GM21423 (cell line): Measurements from ENCODE around the gene FANCC.

Experiments used
- ATAC-seq: cut with Tn5 transposase; IDR thresholded peaks from one replicate; pipeline ENCODE4 v1.9.1; 2021; ENCODE audit warnings: mild to moderate bottlenecking, moderate library complexity; ENCODE audit not compliant: unreplicated experiment

Gene FANCC

DNA sequence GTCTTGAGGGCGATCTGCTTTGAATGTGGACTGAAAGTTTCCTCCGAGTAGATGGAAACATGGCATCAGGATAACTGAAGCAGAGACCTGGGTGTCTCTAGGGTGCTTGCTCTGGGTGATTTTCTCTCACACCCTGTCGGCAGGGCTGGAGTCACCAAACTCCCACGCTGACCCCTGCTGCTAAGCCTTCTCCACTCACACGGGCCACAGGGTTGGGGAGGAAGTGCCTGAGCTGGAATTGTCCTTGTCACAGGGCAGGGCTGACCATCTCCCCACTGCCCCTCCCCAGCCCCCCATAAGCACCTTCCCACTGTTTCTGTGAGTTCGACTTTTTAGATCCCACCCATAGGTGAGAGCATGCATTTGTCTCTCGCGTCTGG lies 212.9 kb downstream of the FANCC start:
- ATAC-seq: no peak

DNA sequence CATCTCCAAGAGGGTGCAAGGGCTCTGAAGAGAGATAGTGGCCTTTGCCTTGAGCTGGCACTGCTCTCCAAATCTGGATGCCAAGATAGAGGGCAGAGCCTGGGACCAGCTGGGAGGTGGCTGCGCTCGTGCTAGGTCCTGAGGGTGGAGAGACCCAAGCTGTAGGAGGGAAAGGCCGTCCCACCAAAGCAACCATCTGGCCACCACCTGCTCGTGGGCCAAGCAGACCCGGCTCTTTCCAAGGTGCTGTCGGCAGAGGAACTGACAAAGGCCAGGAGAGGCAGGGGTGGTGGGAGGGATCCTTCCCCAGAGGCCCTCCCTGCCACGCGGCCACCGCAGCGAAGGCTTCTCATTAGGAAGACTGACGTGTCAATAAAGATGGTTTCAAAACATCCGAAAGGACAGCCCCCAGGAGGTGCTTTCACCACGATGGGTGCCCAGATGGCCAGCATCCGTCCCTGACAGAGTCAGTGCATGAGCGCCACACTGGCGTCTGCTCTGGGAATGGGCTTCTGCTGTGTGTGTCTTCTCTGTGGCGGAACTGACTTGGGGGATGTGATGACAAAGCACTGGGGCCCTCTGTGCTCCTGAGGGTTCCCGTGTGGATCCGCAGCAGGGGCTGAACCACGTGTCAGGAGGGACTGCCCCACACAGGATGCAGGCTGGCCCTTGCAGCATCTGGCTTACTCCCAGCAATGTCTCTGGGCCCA lies 213.5 kb downstream of the FANCC start:
- ATAC-seq: no peak

DNA sequence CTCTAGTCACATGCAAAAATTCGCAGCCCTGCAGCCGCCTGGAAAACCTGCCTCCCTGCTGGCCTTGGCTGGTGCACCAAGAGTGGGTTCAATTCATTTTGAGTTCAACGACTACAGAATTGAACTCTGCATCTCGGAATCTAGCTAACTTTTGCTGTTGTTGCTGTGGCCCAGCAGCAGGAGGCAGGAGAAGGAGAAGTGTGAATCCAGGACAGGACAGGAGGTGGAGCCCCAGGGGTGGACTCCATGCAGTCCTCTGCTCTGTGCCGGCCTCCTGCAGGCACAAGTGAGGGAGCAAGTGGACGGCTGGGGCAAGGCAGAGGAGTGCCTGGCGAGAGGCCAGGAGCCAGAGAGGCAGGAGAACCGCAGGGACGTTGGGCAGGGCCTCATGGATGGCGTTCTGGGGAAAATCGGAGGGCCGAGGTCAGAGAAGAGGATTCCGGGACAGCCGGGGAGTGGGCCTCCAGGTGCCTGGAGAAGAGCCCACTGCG lies 214.2 kb downstream of the FANCC start:
- no peak for ATAC-seq

DNA sequence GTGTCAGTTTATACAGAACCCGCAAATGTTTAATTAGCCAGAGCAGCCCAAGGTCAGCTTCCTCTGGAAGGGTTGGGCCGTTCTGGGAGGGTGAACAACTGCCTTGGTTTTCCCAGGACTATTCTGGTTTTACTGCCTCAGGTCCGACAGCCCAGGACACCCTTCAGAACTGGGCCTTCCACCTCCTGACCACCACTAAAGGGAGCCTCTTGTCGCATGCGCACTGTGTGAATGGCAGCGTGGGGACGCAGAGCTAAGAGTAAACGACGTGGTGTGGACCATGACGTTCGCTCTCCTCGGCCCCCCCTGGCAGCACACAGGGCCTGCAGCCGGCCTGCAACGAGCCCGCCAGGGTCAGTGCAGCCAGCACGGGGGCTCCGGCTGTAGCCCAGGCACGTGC lies 214.9 kb downstream of the FANCC start:
- no peak for ATAC-seq

DNA sequence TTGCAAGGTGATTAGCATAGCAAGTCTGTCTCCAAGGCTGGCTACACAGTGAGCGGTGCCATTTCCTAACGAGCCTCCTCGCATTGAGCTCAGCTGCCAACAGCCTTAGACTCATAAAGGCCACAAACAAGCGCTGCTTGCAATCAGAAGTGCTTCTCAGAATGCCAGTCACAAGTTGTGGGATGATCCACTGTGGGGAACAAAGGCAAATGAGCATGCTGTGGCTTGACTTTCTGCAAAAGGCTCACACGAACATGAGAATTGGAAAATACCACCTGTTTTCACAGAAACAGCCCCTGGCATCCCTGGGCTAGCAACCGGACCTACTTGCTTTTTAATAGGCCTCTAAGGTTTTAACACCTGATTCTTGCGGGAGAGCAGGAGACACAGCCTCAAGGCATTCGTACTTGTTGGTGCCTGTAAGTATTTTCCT lies 215.5 kb downstream of the FANCC start:
- no peak for ATAC-seq

DNA sequence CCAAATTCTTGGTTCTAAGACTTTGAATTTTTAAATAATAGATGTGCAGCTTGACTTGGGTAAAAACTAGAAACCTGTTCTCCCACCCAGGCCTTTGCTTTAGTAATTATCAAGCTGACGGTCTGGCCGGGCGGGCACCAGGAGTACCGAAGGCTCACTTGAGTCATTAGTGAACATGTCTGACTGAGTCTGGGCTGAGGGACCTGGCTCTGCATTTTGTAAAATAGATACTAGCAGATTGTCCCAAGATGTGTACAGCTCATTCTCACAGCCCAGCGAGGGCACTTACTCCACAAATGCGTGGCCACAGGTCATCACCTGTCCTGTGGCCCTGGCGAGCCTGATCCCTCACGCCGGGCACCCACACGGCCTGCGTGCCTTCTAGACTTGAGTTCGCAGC lies 216.2 kb downstream of the FANCC start:
- no peak for ATAC-seq

DNA sequence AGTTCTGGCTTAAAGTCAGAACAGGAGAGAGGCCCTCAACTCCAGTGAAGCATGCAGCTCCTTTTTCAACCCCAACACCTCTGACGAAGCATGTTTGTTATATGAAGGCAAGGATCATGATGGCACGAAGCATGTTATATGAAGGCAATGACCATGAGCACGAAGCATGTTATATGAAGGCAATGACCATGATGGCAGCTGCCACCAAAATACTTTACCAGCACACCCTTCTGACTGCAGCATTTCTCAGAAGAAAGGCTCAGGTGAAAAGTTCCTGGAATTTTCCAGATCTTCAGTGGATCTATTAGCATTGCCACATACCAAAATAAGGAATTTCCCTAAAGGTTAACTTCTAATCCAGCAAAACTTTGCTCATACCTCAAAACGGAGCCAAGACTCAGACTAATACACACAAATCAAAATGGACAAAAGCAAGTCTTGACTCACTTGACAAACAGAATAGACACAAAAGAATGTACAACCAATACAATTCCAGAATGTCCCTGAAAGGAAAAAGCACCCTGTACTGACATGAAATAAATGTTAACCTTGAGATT lies 217.4 kb downstream of the FANCC start:
- no peak for ATAC-seq

DNA sequence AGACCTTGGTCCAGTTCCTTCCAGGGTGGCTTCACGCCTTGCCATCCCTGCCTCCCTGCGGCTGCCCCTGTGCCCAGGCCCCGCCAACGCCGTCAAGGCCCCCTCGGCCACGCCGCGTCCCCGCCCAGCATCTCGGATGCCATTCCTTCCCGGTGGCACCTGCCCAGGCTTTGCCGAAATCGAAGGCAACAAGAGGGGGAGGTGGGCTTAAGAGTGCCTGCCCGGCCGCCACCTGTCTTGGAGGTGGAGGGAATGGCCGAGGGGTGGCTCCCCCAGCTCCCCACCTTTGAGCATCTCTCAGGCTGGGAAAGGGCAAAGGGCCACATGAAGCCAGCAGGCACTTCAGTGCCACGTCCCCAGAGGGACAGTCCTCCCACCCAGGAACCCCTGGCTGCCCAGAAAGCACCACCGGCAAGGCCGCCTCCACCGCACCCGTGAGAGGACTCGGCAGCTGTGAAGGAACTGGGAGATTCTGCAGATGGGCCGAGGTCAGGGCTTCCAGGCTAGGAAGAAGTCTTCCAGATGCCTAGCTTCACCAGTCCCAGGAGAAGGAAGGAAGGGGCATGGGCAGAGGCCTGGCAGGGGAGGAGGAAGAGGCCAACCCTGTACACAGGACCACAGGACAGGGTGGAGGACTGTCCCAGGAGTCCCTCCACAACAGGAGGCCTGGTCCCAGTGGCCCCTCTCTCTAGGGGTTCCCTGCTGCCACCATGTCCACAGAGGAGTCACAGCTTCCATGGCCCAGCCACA lies 218.0 kb downstream of the FANCC start:
- ATAC-seq: no peak

DNA sequence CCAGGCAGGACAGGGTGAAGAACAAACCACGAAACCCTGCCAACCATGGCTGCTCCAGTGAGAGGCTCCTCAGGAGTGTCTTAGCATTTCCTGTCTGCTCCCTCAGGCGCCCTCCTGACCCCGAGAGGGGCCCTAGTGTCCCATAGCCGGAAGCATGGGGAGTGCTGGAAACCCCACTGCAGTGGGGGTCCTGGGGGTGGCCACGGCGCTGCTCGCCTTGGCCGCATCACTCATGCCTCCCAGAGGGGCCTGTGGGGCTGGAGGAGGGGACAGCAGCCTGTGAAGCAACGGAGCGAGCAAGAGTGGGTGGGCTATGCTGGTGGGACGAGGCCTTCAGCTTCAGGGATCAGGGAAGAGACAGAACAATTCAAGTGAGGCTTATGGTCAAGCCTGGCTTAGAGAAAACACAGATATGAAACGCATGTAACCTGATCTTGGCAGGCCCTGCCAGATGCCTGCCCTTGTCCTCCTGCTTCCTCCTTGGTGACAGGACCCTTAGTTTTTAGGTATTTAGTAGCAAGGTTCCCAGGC lies 219.1 kb downstream of the FANCC start:
- no peak for ATAC-seq

DNA sequence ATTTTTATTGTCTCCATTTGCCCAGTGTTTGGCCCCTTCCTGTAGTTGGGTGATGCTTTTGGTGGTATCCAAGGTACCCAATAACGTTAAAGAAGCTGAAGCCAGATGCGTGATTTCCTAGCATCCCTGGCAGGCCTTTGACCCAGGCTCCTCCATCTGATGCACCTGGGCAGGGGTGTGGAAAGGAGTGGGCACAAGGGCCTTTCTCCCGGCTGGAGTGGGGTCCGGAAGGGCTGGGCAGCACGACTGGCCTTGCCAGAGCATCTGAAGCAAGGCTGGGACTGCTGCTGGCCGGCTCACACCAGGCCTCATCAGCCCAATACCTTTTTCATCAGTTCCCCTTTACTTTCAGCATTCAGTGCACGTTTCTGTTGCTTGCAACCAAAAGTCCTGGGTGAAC lies 220.2 kb downstream of the FANCC start:
- ATAC-seq: no peak

DNA sequence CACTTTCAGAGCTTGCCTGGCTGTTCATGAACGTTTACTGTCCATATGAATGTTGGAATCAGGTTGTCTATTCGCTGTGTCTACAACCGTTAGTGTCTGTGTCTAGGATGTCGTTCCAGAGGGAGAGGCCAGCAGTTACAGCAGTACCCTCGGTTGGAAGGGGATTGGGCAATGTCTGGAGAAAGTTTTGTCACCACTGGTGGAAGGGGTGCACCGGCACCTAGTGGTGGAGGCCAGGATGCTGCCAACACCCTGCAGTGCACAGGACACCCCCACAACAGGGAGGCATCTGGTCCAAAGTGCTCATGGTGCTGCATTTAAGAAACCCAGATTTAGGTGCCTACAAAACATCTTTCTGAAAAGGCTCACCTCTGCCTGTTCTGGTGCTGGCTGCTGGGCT lies 220.7 kb downstream of the FANCC start:
- ATAC-seq: no peak

DNA sequence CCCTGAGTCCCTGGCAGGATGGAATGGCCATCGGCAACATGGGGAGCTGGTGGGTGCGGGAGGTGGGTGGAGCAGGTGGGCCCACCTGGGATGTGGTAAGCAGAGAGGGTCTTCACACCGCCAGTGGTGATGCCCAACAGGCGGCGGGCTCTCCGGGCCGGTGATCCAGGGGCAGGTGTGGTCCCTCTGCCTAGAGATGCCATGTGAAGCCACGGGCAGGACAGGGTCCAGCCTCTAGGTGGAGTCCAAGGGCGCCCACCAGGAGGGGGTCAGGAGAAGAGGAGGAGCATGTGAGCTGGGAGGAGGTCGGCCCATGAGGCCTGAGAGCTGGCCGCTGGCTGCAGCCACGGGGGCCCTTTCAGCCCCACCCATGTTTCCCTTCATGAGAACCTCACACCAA lies 221.1 kb downstream of the FANCC start:
- ATAC-seq: no peak

DNA sequence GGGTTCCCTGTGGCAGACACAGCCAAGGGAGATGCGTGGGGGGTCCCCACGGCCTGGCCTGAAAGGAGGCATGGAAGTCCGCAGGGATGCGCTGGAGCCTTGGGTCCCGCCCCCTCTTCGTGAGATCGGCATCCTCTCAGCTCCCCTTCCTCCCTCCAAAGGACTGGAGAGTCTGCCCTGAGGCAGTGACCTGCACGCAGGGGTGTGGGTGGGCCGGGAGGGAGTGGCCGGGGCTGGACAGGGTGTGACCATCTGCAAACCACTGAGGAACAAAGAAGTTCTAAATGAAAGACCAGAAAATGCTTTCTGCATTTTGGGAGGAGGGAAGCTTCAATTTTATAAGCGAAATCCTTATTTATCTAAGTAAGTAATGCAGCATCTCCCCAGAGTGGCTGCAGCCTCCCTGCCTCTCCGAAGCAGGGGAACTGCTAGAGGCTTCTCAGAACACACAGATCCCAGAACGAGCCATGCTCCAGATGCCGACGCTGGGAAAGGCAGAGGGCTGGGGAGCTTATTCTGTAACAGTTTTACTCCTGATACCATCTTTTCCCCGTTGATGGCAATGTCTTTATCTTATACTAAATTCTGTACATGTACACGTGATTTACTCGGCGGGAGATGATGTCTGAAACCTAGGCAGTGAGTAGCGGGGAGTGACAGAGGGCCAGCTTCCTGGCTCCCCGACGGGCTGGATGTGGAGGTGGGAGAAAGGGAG lies 221.7 kb downstream of the FANCC start:
- no peak for ATAC-seq

DNA sequence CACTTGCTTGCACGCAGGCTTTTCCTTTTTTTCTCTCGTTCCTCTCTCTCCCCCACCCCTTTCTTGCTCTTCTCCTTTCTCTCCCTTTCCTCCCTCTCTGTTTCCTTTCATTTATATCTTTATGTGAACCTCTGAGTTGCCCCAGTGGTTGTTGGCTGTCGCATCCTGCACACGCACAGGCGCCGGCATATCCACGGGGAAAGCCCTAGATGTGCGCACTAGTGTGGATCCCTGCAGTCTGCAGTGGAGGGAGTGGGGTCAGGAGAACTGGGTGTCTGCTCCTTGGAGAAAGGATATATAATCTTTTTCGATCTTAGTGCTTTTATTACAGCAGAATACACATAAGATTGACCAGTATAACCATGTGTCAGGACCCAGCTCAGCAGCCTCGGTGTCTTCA lies 223.5 kb downstream of the FANCC start:
- no peak for ATAC-seq

DNA sequence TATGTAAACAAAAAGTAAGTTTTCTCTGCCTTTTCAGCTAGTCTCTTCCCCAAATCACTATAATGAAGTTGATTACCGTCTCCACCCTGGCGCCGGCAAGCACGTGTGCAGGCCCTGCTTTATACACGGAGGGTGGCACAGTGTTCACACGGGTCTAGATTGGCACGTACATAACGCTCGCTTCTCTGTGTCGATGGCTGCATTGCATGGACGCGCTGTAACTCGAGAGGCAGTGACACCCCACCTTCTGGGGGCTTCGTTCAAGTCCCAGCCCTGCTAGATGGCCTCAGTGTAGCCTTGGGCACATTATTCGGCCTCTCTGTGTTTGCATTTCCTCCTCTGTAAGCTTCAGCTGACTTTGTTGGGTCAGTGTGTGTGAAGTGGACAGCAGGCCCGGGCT lies 223.9 kb downstream of the FANCC start:
- ATAC-seq: no peak

DNA sequence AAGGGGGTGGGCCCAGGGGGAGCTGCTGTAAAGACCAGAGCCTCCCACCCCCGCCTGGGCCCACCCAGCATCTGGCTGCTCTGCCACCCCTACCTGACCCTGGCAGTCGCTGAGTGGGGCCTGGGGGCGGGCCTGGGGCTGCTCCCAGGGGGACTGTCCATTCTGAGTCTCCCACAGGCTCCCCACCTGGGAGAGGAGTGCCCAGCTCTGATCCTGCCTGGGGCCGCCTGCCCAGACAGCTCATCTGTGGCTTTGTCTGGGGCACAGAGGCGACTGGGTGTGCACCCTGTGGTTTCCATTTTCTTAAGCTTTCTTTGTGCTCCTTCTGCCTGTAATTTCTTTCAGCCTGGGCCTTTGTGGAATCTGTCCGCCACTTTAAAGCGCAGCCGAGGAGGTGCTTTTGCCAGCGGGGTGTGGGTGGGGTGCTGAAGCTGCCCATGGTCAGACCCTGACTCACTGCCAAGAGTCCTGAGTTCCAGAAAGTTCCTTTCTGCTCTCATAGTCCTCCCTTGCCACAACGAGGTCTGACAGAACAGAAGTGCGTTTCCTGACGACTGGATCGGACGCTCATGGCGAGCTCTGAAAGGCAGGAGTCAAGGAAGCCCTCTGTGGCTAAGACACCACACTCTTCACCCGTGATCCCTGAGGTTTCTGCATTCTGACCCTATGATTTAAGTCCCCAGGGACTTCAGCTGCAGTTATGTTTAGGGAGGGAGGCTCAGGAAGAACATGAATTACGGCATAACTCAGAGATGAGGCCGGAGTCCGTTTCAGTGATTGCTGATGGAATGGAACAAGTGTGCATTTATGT lies 225.0 kb downstream of the FANCC start:
- no peak for ATAC-seq

DNA sequence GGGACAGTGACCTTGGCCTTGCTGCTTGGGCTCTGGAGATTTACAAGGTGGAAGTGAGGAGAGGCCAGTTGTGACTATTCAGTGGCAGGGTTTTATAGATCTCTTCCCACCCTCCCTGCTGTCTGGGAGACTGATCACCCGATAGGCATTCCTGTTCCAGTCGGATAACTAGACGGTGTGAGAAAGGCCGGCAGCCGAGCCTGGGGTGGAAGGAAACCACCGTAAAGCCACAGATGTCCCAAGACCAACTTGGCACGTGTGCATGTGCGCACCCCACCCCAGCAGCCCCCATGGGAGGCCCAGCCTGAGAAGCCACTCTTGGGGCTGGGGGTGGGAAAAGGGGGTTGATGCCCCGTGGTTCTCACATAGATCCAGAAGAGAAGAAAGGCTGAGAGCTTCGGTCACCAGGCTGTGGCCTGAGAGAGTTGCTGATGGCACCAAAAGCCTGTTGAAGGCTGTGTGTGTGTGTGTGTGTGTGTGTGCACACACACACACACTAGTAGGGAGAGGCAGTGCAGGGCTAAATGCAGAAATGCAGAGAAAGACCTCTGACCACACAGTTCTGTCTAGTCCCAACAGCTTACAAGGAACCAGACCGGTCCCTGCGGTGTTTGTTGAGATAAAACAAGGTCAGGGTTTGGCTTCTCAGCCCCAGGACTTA lies 225.8 kb downstream of the FANCC start:
- no peak for ATAC-seq

DNA sequence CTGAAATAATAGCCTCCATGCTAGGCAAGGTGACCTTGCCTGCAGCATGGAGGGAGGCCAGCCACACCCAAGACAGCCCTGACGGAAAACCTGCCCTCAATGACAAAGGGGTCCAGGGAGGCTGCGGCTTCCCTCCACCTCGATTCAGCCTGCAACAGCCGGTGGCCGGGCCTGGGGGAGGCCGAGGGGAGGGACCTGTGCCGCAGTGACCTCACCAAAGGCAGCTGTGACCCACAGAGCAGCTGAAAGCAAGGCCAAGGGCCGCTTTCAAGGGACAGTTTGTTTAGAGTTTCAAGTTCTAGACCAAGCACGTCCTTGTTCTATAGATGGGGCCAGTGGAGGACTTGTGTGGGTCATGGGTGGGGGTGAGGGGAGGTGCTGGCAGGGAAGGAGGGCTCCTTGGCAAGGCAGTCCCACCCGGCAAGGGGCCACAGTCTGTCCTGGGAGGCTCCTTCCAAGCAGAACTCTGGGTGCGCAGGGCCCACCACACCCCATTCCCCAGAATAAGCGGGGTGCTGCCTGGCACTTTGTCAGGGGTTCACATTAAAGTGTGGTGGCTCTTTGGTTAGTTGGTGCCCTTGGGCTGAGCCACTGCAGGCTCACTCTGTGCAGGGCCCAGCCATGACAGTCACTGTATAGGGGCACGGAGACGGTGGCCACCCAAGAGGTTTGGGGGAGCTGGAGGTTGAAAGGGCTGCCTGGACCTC lies 226.5 kb downstream of the FANCC start:
- no peak for ATAC-seq
